ENCODE results near the gene BARX2. TPM values are rescaled to one million over a fixed set of nuclear protein-coding genes. Genes with fewer than 3 reads are reported as not detected.

Gene BARX2
- total RNA-seq, 4 donors from 2014 or later = 11.1 to 31.8 (median 23.2) TPM

- H3K4me3 ChIP-seq = no peak overlapping the region
- H3K9me3 ChIP-seq = no peaks in the 10 kb centered on the region
- peaks cover 22% of the 10 kb centered on the region for H3K4me1 ChIP-seq
- TF ChIP-seq CTCF (IDR thresholded peaks at IDR 0.05) (no peak), POLR2AphosphoS5 (IDR thresholded peaks at IDR 0.05) (no peak), EP300 (IDR thresholded peaks at IDR 0.05) (no peak), POLR2A (IDR thresholded peaks at IDR 0.05) (no peak)
- H3K27me3 ChIP-seq = no peaks in the 10 kb centered on the region
- no peak for DNase-seq (ENCODE audit: low spot score in 2 of 2)
- 78% methylated on average over 6 of the region's 7 CpGs for WGBS
- H3K27ac ChIP-seq = no peak overlapping the region
- no peaks in the 10 kb centered on the region for H3K36me3 ChIP-seq
These were observed 66.5 kb downstream of the BARX2 start for GRCh38 chr11:129442171-129442570.

- WGBS = 58% methylated on average over 6 of the region's 6 CpGs
- Histone ChIP-seq H3K9me3 (peaks cover under 1% of the 10 kb centered on the region), H3K4me3 (no peak overlapping the region), H3K27me3 (no peaks in the 10 kb centered on the region), H3K4me1 (peaks cover 26% of the 10 kb centered on the region), H3K27ac (no peak overlapping the region), H3K36me3 (no peaks in the 10 kb centered on the region)
- no peak for DNase-seq (ENCODE audit: low spot score in 2 of 2)
- TF ChIP-seq EP300 (IDR thresholded peaks at IDR 0.05) (no peak), POLR2AphosphoS5 (IDR thresholded peaks at IDR 0.05) (no peak), POLR2A (IDR thresholded peaks at IDR 0.05) (no peak), CTCF (IDR thresholded peaks at IDR 0.05) (no peak)
These were observed 67.6 kb downstream of the BARX2 start for GRCh38 chr11:129443276-129443675.

- Histone ChIP-seq H3K4me1 (peaks cover 26% of the 10 kb centered on the region), H3K36me3 (no peaks in the 10 kb centered on the region), H3K9me3 (peaks cover 3% of the 10 kb centered on the region), H3K27ac (peak overlapping the region; percentile 22), H3K27me3 (no peaks in the 10 kb centered on the region), H3K4me3 (no peak overlapping the region)
- 87% methylated on average over 5 of the region's 5 CpGs for WGBS
- TF ChIP-seq CTCF (IDR thresholded peaks at IDR 0.05) (no peak), EP300 (IDR thresholded peaks at IDR 0.05) (no peak), POLR2A (IDR thresholded peaks at IDR 0.05) (no peak), POLR2AphosphoS5 (IDR thresholded peaks at IDR 0.05) (no peak)
- DNase-seq (ENCODE audit: low spot score in 2 of 2) = no peak
These were observed 68.6 kb downstream of the BARX2 start for GRCh38 chr11:129444274-129444673.

- WGBS = 63% methylated on average over 9 of the region's 9 CpGs
- no peak for TF ChIP-seq POLR2A (IDR thresholded peaks at IDR 0.05)
- TF ChIP-seq CTCF (IDR thresholded peaks at IDR 0.05) = no peak
- TF ChIP-seq EP300 (IDR thresholded peaks at IDR 0.05) = no peak
These were observed 69.6 kb downstream of the BARX2 start for GRCh38 chr11:129445226-129445625.

GRCh38 chr11:129446572-129446971 is 70.9 kb downstream of the BARX2 start:
- TF ChIP-seq EP300 (IDR thresholded peaks at IDR 0.05) (no peak), POLR2A (IDR thresholded peaks at IDR 0.05) (no peak), CTCF (IDR thresholded peaks at IDR 0.05) (no peak), POLR2AphosphoS5 (IDR thresholded peaks at IDR 0.05) (no peak)
- H3K4me1 ChIP-seq = peaks cover 15% of the 10 kb centered on the region
- no peaks in the 10 kb centered on the region for H3K36me3 ChIP-seq
- DNase-seq (ENCODE audit: low spot score in 2 of 2) = no peak
- no peak overlapping the region for H3K27ac ChIP-seq
- H3K4me3 ChIP-seq = no peak overlapping the region
- WGBS = 89% methylated on average over 3 of the region's 3 CpGs
- H3K9me3 ChIP-seq = peaks cover 3% of the 10 kb centered on the region
- no peaks in the 10 kb centered on the region for H3K27me3 ChIP-seq

More at GRCh38 chr11:129445226-129445625, 69.6 kb downstream of the BARX2 start:
- H3K9me3 ChIP-seq = peaks cover 3% of the 10 kb centered on the region
- no peak for DNase-seq (ENCODE audit: low spot score in 2 of 2)
- no peaks in the 10 kb centered on the region for H3K36me3 ChIP-seq
- peak overlapping the region; percentile 69 for H3K27ac ChIP-seq
- peaks cover 21% of the 10 kb centered on the region for H3K4me1 ChIP-seq
- no peak overlapping the region for H3K4me3 ChIP-seq
- no peaks in the 10 kb centered on the region for H3K27me3 ChIP-seq
